Body of pancreas (tissue), 4 donors: ENCODE data around the gene ITIH5.

Source experiments
- POLR2A ChIP-seq, 3 donors: fragments of 450-650 bp; IDR thresholded peaks; one replicate each; pipeline ENCODE4 v1.6.1; 2016; ENCODE audit warnings: antibody characterized with exemption in 3 of 3, mild to moderate bottlenecking in 2 of 3
- TF ChIP-seq, protein P1 (sequence below), 7 experiments: fragments of 450-650 bp in 4 of 7; fragments of 200-600 bp in 3 of 7; sonication (generic) in 3 of 7; IDR thresholded peaks; one replicate each; pipeline ENCODE4 v1.5.1; 2016 to 2019; ENCODE audit warnings: antibody characterized with exemption in 7 of 7

DNA sequence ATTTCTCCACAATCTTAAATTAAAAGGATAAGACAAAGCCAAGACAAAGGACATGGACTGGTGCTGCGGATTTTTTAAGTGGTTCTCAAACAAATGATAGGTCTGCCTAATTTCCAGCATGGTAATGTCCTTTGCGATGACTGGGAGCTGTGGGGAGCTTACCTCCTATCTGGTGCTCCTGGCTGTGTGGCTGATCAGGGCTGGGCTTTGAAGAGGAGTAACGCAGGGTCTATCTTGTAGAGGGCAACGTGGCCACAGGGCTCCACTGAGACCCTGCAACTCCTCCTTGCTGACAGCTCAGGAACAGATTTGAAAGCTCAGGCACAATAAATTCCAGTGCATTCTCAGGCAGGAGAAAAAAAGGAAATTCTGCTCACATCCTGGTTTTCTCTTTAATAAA, 152.8 kb downstream of the ITIH5 start:
- TF ChIP-seq, protein P1, sequence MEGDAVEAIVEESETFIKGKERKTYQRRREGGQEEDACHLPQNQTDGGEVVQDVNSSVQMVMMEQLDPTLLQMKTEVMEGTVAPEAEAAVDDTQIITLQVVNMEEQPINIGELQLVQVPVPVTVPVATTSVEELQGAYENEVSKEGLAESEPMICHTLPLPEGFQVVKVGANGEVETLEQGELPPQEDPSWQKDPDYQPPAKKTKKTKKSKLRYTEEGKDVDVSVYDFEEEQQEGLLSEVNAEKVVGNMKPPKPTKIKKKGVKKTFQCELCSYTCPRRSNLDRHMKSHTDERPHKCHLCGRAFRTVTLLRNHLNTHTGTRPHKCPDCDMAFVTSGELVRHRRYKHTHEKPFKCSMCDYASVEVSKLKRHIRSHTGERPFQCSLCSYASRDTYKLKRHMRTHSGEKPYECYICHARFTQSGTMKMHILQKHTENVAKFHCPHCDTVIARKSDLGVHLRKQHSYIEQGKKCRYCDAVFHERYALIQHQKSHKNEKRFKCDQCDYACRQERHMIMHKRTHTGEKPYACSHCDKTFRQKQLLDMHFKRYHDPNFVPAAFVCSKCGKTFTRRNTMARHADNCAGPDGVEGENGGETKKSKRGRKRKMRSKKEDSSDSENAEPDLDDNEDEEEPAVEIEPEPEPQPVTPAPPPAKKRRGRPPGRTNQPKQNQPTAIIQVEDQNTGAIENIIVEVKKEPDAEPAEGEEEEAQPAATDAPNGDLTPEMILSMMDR (IDR thresholded peaks at IDR 0.05), result no peak
- TF ChIP-seq POLR2A (IDR thresholded peaks at IDR 0.05), result no peak
